GM23338 (cell line): ENCODE results near the gene RAB31. TPM values are rescaled to one million over a fixed set of nuclear protein-coding genes. Genes with fewer than 3 reads are reported as not detected.

Experiments used
- ATAC-seq: fragments of 200-7000 bp; cut with Tn5 transposase; 3 replicates; pipeline ENCODE4 v1.9.1; 2020
- DNase-seq: peaks from one replicate; pipeline ENCODE4 v3.0.0-alpha.2; 2015; ENCODE audit warnings: low spot score
- H2AFZ ChIP-seq: fragments of 200-600 bp; sonication (generic); 2 replicates; pipeline ENCODE4 v1.8.0; 2016; ENCODE audit warnings: antibody characterized with exemption, mild to moderate bottlenecking, moderate library complexity
- H3F3A ChIP-seq: fragments of 200-600 bp; sonication (generic); replicated peaks from 2 replicates; pipeline ENCODE4 v1.8.0; 2017; ENCODE audit warnings: antibody characterized with exemption, mixed run types, low read depth
- H3K27ac ChIP-seq: fragments of 200-600 bp; sonication (generic); 2 replicates; pipeline ENCODE4 v1.6.1; 2016; ENCODE audit warnings: low read depth
- H3K27me3 ChIP-seq: fragments of 200-600 bp; sonication (generic); 2 replicates; pipeline ENCODE4 v1.8.0; 2016; ENCODE audit warnings: mild to moderate bottlenecking, mixed run types, moderate library complexity; ENCODE audit not compliant: insufficient read depth
- H3K36me3 ChIP-seq: fragments of 200-600 bp; sonication (generic); 2 replicates; pipeline ENCODE4 v1.8.0; 2016; ENCODE audit warnings: mild to moderate bottlenecking; ENCODE audit not compliant: insufficient read depth
- H3K4me1 ChIP-seq: fragments of 200-600 bp; sonication (generic); 2 replicates; pipeline ENCODE4 v1.8.0; 2016; ENCODE audit warnings: mild to moderate bottlenecking, moderate library complexity; ENCODE audit not compliant: insufficient read depth
- H3K4me2 ChIP-seq: fragments of 200-600 bp; sonication (generic); 2 replicates; pipeline ENCODE4 v1.7.1; 2017; ENCODE audit warnings: mixed run types
- H3K4me3 ChIP-seq: fragments of 200-600 bp; sonication (generic); 2 replicates; pipeline ENCODE4 v1.6.1; 2016; ENCODE audit warnings: mixed run types
- H3K79me2 ChIP-seq: fragments of 200-600 bp; sonication (generic); replicated peaks from 2 replicates; pipeline ENCODE4 v1.8.0; 2017; ENCODE audit warnings: mild to moderate bottlenecking; ENCODE audit not compliant: insufficient read depth
- H3K9me2 ChIP-seq: fragments of 200-600 bp; sonication (generic); 2 replicates; pipeline ENCODE4 v1.8.0; 2017; ENCODE audit not compliant: insufficient read depth
- H4K20me1 ChIP-seq: fragments of 200-600 bp; sonication (generic); replicated peaks from 2 replicates; pipeline ENCODE4 v1.8.0; 2017; ENCODE audit warnings: mild to moderate bottlenecking; ENCODE audit not compliant: insufficient read depth
- H3K27ac Mint-ChIP-seq: 2 replicates; pipeline ENCODE4 v1.8.0; 2020; ENCODE audit warnings: inconsistent platforms, mild to moderate bottlenecking, moderate library complexity, mixed read lengths
- H3K27me3 Mint-ChIP-seq: 3 replicates; pipeline ENCODE4 v1.8.0; 2022; ENCODE audit warnings: low read depth, mild to moderate bottlenecking, moderate library complexity, mixed read lengths, inconsistent platforms; ENCODE audit not compliant: insufficient read depth, poor library complexity
- H3K36me3 Mint-ChIP-seq: 3 replicates; pipeline ENCODE4 v1.8.0; 2021; ENCODE audit warnings: low read depth, mild to moderate bottlenecking, inconsistent platforms, moderate library complexity, mixed read lengths
- H3K4me1 Mint-ChIP-seq: 3 replicates; pipeline ENCODE4 v1.8.0; 2020; ENCODE audit warnings: mild to moderate bottlenecking, inconsistent platforms, mixed read lengths
- H3K4me3 Mint-ChIP-seq: 3 replicates; pipeline ENCODE4 v1.8.0; 2021; ENCODE audit warnings: moderate library complexity, mild to moderate bottlenecking, inconsistent platforms, mixed read lengths
- H3K9me3 Mint-ChIP-seq: 3 replicates; pipeline ENCODE4 v1.8.0; 2020; ENCODE audit warnings: moderate library complexity, mild to moderate bottlenecking, inconsistent platforms, mixed read lengths
- CREB1 ChIP-seq: fragments of 250-450 bp; sonication (Bioruptor Pico); IDR thresholded peaks from 2 replicates; pipeline ENCODE4 v1.5.0; 2020; ENCODE audit warnings: low read depth, mild to moderate bottlenecking, moderate library complexity
- CTCF ChIP-seq, 2 experiments: fragments of 200-600 bp in 1 of 2; sonication (generic) in 1 of 2; conservative IDR thresholded peaks; 2 replicates each; pipeline versions ENCODE4 v1.5.1 to v1.6.1; 2016 to 2017; ENCODE audit warnings: antibody characterized with exemption in 2 of 2, low read depth in 2 of 2, mild to moderate bottlenecking in 2 of 2, moderate library complexity in 1 of 2
- ETS1 ChIP-seq: IDR thresholded peaks from 2 replicates; pipeline ENCODE4 v1.6.1; 2016; ENCODE audit warnings: antibody characterized with exemption
- EZH2 ChIP-seq: fragments of 200-600 bp; sonication (generic); IDR thresholded peaks from one replicate; pipeline ENCODE4 v1.8.0; 2017; ENCODE audit warnings: antibody characterized with exemption, mild to moderate bottlenecking, low read depth; ENCODE audit not compliant: unreplicated experiment
- EZH2phosphoT487 ChIP-seq: fragments of 200-600 bp; sonication (generic); IDR thresholded peaks from one replicate; pipeline ENCODE4 v1.8.1; 2018; ENCODE audit warnings: antibody characterized with exemption; ENCODE audit not compliant: unreplicated experiment
- NANOG ChIP-seq: IDR thresholded peaks from 2 replicates; pipeline ENCODE4 v1.6.1; 2016; ENCODE audit warnings: antibody characterized with exemption, borderline replicate concordance
- REST ChIP-seq: IDR thresholded peaks from one replicate; pipeline ENCODE4 v1.6.1; 2018; ENCODE audit warnings: antibody characterized with exemption; ENCODE audit not compliant: unreplicated experiment
- STAT1 ChIP-seq: IDR thresholded peaks from one replicate; pipeline ENCODE4 v1.6.1; 2016; ENCODE audit warnings: antibody characterized with exemption; ENCODE audit not compliant: unreplicated experiment
- ZNF462 ChIP-seq: fragments of 250-450 bp; sonication (Bioruptor Pico); IDR thresholded peaks from 2 replicates; pipeline ENCODE4 v1.5.0; 2020; ENCODE audit warnings: mild to moderate bottlenecking, moderate library complexity
- polyA plus RNA-seq: library from polyadenylated mRNA; unstranded; fragments of >200 nt; fragmentation: Nextera tagmentation; extraction: Ambion mirVana; gene quantifications from 2 replicates; pipeline ENCODE4 v1.2.1, GENCODE V29; 2016
- total RNA-seq: library from RNA; depleted of rRNA; stranded (reverse); fragments of >200 nt; shearing (Covaris generic); gene quantifications from 2 replicates; pipeline ENCODE4 v1.2.3, GENCODE V29; 2014

The RAB31 gene
- total and polyA plus RNA-seq, 2 experiments from 2014 or later = 33.8 to 46.1 TPM

GRCh38 chr18:9731380-9731779 lies 23.3 kb downstream of the RAB31 start:
- no peak overlapping the region for H2AFZ ChIP-seq
- no peak overlapping the region for H3K27ac Mint-ChIP-seq
- ATAC-seq = no peak
- peaks cover 2% of the 10 kb centered on the region for H3K27me3 Mint-ChIP-seq
- peaks cover 4% of the 10 kb centered on the region; the same call in 1 of the 2 replicates for H3K4me1 ChIP-seq
- H3K4me3 ChIP-seq = no peak overlapping the region
- H4K20me1 ChIP-seq = 0 out of 2 replicates have a peak, but pooled peaks cover 5% of the 10 kb centered on the region
- no peaks in the 10 kb centered on the region for H3K27me3 ChIP-seq
- TF ChIP-seq ZNF462 (CRISPR knock-in tag) (no peak), CTCF (conservative IDR thresholded peaks at IDR 0.05; ENCODE audit: low read depth in 2 of 2) (no peak), EZH2 (no peak), STAT1 (no peak), NANOG (no peak), ETS1 (no peak), CREB1 (CRISPR knock-in tag) (no peak), EZH2phosphoT487 (no peak), REST (no peak)
- no peaks in the 10 kb centered on the region for H3K36me3 ChIP-seq
- H3K9me2 ChIP-seq = no peaks in the 10 kb centered on the region
- H3K27ac ChIP-seq = no peak overlapping the region
- H3K36me3 Mint-ChIP-seq = no peaks in the 10 kb centered on the region
- DNase-seq = no peak
- no peak overlapping the region for H3K4me2 ChIP-seq
- H3K4me1 Mint-ChIP-seq = peaks cover 11% of the 10 kb centered on the region
- H3K4me3 Mint-ChIP-seq = no peak overlapping the region
- H3K9me3 Mint-ChIP-seq = no peaks in the 10 kb centered on the region
- H3F3A ChIP-seq = no peaks in the 10 kb centered on the region
- H3K79me2 ChIP-seq = peaks cover 9% of the 10 kb centered on the region
